IPS-18c (cell line): Measurements from ENCODE around the gene RDH12.
A peak's percentile ranks its signal among the peaks of the same experiment; 100 is the strongest.
"Not testable (repeated sequence)": the region's sequence is repeated elsewhere in the genome, so short reads cannot be mapped to it uniquely, and the experiment has no call there.

Source experiments
- H3K4me3 ChIP-seq: 2 replicates; pipeline ENCODE4 v1.7.0; 2013; ENCODE audit warnings: low read depth, mild to moderate bottlenecking, low read length, moderate library complexity; ENCODE audit not compliant: insufficient read depth
- H3K9me3 ChIP-seq: one replicate; pipeline ENCODE4 v1.6.1; 2013; ENCODE audit warnings: mild to moderate bottlenecking, low read length, moderate library complexity; ENCODE audit not compliant: control insufficient read depth, insufficient read depth

The RDH12 gene

GRCh38 chr14:67701492-67701891 lies at the start of gene RDH12:
TSS of gene RDH12 (plus strand) at chr14:67701886. CDS start at chr14:67722643, 20,757 bp downstream.
- H3K9me3 ChIP-seq, H3K4me3 ChIP-seq: not testable (repeated sequence)

GRCh38 chr14:67652189-67652588 lies 49.5 kb upstream of the RDH12 start:
- peaks cover 2% of the 10 kb centered on the region for H3K9me3 ChIP-seq
- H3K4me3 ChIP-seq, result no peak overlapping the region

DNA sequence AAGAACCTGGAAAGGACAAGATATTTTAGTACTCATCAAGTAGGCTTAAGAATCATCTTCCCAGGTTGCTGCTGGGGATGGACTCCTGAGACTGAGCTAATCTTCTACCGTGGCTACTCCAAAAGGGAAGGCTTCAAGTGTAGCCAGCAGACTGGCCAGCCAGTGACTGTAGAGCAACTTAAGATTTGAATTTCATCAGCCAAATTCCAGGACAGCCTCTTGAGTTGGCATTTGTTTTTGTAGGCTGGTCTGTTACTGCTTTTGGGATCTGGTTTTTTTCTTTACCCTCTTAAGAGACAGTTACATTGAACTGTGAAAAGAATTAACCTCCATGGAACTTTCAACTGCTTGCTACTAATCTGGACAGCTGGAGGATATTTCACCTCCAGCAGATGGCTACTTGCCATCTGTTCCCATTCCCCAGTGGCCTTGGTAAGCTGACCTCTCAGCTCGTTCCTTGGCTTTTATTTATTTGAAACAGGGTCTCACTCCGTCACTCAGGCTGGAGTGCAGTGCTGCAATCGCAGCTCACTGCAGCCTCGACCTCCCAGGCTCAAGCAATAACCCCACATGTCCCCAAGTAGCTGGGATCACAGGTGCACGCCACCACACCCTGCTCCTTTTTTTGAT lies 47.9 kb upstream of the RDH12 start:
- no peak overlapping the region for H3K4me3 ChIP-seq
- peaks cover 2% of the 10 kb centered on the region for H3K9me3 ChIP-seq

DNA sequence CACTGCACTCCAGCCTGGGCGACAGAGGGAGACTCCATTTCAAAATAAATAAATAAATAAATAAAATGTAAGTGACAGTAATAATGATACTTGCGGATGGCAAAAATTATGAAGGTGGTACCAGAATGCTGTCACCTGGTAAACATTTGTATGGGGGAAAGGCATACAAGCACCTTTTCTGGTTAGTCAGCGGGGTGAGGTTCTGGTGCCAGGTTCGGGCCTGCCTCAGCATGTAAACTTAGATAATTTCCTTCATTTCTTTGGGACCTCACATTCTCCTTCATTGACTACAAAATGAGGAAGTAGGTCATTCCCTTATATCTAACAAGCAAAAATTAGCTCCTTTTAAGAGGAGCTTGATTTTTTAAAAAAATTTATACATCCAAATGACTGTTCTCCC lies 38.1 kb upstream of the RDH12 start:
- H3K4me3 ChIP-seq, result no peak overlapping the region
- no peaks in the 10 kb centered on the region for H3K9me3 ChIP-seq

DNA sequence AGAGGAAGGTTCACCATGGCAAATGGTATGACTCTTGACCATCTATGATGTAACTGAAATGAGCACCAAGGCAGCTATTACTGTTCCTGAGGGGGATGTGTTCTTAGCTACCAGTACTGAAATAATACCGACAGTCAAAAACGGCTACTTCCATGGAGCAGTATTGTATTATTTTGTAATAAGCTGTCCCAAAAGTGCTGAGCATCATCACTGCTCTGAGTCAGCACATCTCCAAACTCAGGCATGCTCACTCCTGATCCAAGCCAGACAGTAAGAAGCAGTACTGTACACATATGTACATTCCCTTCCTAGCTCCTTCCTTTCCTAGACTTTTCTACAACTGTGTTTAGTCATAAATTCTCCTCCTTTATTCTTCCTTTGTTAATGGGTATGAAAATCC lies 35.8 kb upstream of the RDH12 start:
- Histone ChIP-seq H3K4me3 (no peak overlapping the region), H3K9me3 (no peaks in the 10 kb centered on the region)

DNA sequence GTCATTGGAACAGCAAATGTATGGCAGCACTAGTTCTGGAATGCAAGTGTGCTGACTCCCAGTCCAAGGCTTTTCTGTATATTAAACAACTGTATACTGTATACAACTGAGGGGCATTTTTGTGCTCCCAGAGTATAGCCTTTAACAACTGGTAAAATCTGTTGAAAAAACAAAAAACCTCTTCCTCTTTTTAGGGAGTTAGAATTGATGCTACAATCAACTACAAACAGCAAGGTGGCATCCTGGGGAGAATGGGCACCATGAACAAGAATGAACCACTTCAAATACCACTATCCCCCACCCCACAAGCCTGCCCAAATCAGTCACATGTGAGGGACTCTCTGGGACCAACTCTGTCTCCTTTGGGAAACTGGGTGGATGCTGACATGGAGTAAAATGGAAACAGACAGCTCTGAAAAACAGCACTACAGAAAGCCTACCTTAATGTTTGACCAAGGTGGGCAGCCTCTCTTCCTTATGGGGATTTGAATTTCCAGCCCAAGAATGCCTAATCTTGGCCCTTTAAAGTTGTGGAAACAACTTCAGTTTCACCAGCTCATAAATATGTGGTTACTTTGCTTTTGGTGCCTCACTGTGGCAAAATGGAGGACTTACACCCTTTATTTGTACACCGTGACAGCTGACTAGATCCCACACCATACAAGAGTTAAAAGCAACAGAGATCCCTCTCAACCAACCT lies 34.8 kb upstream of the RDH12 start:
- Histone ChIP-seq H3K9me3 (no peaks in the 10 kb centered on the region), H3K4me3 (no peak overlapping the region)

- no peak overlapping the region for H3K4me3 ChIP-seq
- H3K9me3 ChIP-seq, result no peaks in the 10 kb centered on the region
Measured at GRCh38 chr14:67668559-67668958, 33.1 kb upstream of the RDH12 start.

DNA sequence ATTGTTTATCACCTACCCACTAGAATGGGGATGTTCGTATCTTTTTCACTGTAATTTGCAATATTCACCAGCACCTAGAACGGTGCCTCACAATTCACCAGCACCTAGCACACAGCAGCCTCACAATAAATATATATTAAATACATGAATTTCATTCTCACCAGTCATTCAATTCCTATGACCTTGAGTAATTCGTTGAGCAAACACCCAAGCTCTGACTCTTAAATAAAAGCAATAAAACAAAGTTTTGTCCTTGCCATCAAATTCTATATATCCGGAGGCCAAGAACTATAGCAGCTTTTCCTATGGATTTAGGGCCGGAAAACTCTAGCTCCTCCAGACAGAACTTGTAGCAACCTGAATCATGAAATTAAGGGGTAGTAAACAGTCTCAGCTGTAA lies 28.2 kb upstream of the RDH12 start:
- no peaks in the 10 kb centered on the region for H3K9me3 ChIP-seq

DNA sequence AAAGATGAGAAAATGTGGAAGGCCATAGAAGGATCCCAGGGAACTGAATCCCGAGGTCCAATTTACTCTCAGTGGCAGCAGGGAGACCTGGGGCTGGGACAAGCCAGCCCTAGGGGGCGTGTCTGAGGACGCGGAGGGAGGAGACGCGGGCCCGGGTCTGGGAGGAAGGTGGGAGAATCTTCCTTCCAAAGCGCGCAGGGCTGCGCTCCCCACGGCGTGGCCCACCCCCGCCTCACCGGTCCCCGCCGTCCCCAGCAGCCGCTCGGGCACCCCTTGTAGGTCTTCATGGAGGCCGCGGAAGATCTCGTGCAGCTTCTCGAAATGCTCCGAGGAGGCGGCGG lies 27.6 kb upstream of the RDH12 start:
- Histone ChIP-seq H3K9me3 (no peaks in the 10 kb centered on the region), H3K4me3 (peak overlapping the region; percentile 99)

More for the DNA sequence above, 28.2 kb upstream of the RDH12 start:
- peak overlapping the region; percentile 99; the same call in 1 of the 2 replicates for H3K4me3 ChIP-seq

DNA sequence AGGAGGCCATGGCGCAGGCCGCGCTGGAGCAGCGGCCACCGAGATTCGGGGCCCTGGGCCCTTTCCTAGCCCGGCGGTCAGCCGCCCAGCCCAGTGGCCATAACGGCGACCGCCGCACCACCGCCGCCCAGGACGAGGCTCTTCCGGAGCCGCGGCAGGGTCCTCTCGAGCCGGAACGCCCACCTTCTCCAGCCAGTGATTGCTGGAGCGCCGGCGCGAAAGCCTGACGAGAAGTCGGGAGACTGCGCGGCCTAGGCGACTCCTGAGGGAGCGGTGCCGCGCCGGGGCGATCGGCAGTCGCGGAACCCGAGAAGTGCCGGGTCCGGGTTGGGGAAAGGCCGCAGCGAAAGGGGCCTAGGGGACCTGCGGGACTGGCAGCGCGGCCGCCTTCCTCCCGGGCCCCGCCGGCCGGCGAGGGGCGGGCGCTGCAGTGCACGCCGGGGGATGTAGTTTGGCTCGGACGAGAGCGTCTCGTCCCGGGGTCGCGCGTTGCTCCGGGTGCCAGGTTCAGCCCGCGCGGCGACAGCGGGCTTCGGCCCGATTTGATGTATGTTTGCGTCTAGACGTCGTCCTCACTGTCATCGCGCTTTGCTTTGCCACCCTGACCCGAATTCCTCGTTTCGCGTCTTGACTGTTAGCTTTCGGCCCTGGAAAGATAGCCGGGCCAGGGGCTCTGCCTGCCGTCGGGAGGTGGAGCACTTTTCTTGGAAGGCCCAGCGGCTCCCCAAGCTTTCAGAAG lies 27.0 kb upstream of the RDH12 start, which contains the start of gene VTI1B:
TSS of gene VTI1B (minus strand) at position 153 of the 739 bp plus-strand sequence. CDS start at position 10, 143 bp downstream.
- Histone ChIP-seq H3K4me3 (peak within 1 kb of the TSS; percentile 99), H3K9me3 (no peaks in the 10 kb centered on the region)

DNA sequence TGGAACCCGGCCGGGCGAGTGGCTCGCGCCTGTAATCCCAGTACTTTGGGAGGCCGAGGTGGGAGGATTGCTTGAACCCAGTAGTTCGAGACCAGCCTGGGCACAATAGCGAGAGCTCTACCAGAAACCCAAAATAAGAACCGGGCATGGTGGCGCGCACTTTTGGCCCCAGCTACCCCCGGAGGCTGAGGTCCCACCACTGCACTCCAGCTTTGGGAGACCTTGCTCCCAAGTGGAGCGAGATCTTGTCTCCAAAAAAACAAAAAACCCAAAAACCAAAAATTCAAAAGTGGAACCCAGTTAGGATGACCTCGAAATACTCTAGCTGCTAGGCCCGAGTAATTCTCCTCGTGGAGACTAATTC lies 26.5 kb upstream of the RDH12 start:
- peak overlapping the region; percentile 99 for H3K4me3 ChIP-seq
- no peaks in the 10 kb centered on the region for H3K9me3 ChIP-seq

DNA sequence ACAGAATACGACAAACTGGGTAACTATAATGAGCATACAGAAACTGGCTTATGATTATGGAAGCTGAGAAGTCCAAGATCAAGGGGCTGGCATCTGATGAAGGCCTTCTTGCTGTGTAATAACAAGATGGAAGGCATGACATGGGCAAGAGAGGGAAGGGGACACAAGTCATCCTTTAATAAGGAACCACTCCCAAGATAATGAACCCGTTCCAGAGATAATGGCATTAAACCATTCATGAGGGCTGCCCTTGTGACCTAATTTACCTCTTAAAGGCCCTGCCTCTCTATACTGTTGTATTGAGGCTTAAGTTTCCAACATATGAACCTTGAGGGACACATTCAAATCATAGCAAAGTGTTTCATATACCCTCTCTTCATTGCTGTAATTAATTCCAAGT lies 22.7 kb upstream of the RDH12 start:
- H3K9me3 ChIP-seq, result no peaks in the 10 kb centered on the region
- H3K4me3 ChIP-seq, result no peak overlapping the region

GRCh38 chr14:67680121-67680602 lies 21.5 kb upstream of the RDH12 start:
- Histone ChIP-seq H3K4me3 (no peak overlapping the region), H3K9me3 (no peaks in the 10 kb centered on the region)

- Histone ChIP-seq H3K4me3 (no peak overlapping the region), H3K9me3 (no peaks in the 10 kb centered on the region)
Measured at GRCh38 chr14:67680941-67681340, 20.7 kb upstream of the RDH12 start.

DNA sequence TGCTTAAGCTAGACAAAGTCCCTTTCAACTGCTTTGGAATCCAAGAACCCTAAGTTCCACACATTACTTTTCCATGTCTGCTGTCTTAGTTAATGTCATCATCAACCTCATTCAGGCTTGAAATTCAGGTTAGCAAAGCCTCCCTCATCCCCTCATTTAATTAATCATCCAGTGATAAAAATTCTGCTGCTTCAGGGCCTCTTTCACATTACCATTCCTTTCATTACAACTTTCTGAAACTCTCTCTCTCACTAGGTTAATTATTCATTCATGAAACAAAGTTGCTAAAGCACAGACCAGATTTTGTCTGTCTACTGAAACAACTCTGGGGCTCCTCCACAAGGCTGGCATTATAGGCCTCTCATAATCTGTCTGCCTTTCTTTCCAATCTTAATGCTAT lies 17.8 kb upstream of the RDH12 start:
- H3K9me3 ChIP-seq, result no peaks in the 10 kb centered on the region
- H3K4me3 ChIP-seq, result no peak overlapping the region

GRCh38 chr14:67690011-67690410 lies 11.7 kb upstream of the RDH12 start:
- no peak overlapping the region for H3K4me3 ChIP-seq

GRCh38 chr14:67694791-67695393 lies 6.8 kb upstream of the RDH12 start:
- H3K9me3 ChIP-seq, result peaks cover 4% of the 10 kb centered on the region
- peak overlapping the region; percentile 100 for H3K4me3 ChIP-seq

More at GRCh38 chr14:67690011-67690410, 11.7 kb upstream of the RDH12 start:
- H3K9me3 ChIP-seq, result no peaks in the 10 kb centered on the region
